NCI-H446 (cell line): ENCODE measurements around the gene FBXL4.
A peak's percentile ranks its signal among the peaks of the same experiment; 100 is the strongest.
"Not testable (repeated sequence)": the region's sequence is repeated elsewhere in the genome, so short reads cannot be mapped to it uniquely, and the experiment has no call there.

Experiments used
- DNase-seq, 2 experiments: peaks; one replicate each; lab custom pipeline; 2025; lab: John Stamatoyannopoulos, UW

Gene FBXL4

GRCh38 chr6:98945311-98946115, 2.2 kb downstream of the FBXL4 start:
- DNase-seq, result no peak

- DNase-seq, result peak; percentile 38 to 63
Measured at GRCh38 chr6:98944598-98945081, 3.1 kb downstream of the FBXL4 start.

DNA sequence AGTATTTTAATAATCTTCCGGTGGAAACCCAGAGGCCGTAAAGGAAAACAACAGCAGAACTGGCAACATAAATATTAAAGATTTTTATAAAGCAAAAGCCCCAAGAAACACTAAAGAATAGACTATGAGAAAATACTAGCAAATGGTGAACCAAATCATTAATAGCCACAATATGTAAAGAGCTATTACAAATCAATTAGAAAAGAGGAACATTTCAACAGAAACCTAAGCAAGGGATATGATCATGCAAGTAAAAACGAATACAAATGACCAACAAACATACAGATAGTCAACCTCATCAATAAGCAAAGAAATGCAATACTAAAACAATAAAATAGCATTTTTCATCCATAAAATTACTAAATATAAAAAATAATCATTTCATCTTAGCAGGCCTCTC, 3.6 kb downstream of the FBXL4 start:
- no peak for DNase-seq

DNA sequence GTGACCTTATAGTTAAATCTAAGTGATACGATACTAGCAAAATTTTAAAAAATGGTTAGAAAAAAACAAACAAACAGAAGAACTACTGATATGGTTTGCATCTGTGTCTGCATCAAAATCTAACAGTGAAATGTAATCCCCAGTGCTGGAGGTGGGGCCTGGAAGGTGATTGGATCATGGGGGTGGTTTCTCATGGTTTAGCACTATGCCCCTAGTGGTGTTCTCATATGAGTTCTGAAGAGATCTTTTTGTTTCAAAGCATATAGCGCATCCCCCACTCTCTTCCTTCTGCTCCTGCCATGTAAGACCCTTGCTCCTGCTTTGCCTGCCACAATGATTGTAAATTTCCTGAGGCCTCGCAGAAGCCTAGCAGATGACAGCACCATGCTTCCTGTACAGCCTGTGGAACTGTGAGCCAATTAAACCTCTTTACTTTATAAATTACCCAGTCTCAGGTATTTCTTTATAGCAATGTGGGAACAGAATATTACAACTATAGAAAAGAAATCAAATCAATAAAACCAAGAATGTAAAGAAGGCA, 5.4 kb downstream of the FBXL4 start:
- DNase-seq, result no peak

DNA sequence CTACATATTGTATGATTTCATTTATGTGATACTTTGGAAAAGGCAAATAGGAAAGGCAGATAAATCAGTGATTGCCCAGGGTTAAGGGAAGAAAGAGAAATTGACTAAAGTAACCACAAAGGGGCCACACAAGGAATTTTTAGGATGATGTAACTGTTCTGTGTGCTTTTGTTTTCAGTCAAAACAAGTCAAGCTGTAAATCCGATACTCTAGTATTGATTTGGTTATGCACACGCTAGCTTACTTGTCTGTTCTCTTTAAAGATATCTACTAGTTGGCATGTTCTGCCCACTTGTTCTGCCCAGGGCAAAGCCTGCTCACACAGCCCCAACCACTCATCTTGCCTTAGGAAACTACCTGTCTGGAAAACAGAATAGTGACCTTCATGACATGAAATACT, 6.4 kb downstream of the FBXL4 start:
- DNase-seq, result no peak

DNA sequence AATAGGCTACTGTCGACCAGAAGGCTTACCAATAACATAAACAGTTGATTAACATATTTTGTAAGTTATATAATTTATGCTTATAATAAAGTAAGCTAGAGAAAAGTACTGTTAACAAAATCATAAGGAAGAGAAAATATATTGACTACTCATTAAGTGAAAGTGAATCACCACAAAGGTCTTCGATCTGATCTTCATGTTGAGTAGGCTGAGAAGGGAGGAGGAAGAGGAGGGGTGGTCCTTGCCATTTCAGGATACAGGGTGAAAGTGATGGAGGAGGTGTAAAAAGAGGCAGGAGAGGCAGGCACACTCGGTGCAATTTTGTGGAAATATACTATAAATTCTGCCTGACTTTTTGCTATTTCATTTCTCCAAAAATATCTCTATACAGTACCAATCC, 10.4 kb downstream of the FBXL4 start:
- DNase-seq, result no peak

DNA sequence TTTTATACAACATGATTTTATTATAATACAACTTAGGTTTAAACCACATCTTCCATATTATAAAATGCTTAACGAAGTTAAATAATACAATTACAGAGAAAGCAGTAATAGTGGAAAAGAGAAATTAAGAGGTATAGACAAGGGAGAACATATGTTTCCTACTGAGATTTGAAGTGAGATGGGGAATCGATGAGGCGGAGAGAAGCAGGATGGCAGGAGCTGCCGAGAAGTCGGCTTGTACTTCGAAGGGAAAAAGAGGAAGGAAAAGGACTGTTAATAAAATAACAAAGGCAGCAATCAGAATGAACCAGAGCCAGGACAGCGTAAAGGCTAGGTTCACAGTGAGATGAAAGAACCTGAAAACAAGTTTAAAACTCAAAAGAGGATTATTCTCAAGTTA, 15.4 kb downstream of the FBXL4 start:
- peak; percentile 5 to 20 for DNase-seq

- peak; percentile 27 to 78 for DNase-seq
Measured at GRCh38 chr6:98931696-98932095, 16.1 kb downstream of the FBXL4 start.

- DNase-seq, result no peak
Measured at GRCh38 chr6:98929498-98930060, 18.2 kb downstream of the FBXL4 start.

GRCh38 chr6:98928688-98929087, 19.1 kb downstream of the FBXL4 start:
- no peak for DNase-seq

- peak in 1 of 2 experiments; percentile 22 for DNase-seq
Measured at GRCh38 chr6:98927534-98927933, 20.2 kb downstream of the FBXL4 start.

DNA sequence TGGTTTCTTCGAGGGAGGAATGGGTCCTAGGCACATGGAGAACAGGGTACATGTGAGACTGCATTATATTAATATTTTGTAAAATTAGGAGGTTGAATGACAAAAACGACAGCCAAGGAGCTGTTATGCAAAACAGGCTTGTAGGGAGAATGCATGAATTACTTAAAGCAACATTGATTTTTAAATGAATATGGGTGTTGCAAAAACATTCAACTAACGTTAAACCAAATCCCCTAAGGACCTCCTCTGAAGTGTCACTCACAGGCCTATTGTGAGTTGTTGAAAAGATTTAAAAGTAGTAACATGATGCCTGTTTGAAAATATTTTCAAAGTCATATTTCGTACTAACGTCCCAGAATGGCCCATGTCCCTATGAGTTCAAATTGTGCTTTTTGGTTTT, 21.9 kb downstream of the FBXL4 start:
- no peak for DNase-seq

GRCh38 chr6:98924647-98925046, 23.1 kb downstream of the FBXL4 start:
- DNase-seq, result no peak

DNA sequence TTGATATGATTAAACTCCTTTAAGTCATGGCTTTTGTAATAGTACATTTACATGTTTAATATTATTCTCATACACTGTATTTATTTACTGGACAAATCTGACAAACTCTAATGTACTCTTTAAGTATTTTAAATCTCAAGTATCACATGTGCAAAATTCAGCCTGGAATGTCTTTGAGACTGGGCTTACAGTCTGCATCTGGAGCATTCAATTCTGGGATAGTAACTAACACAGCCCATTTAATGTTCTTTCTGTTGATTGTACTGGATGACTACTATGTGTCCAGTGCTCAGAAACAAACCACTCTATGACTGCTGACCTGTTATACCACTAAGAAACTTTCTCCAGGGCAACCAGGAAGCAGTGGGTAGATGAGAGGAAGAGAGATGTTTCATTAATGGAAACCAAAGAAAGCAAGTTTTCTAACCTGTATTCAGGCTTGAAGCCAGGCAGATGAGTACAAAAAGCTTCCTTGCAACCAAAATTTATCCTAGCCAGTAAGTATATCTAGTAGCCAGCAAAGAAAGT, 26.8 kb downstream of the FBXL4 start:
- DNase-seq, result no peak

DNA sequence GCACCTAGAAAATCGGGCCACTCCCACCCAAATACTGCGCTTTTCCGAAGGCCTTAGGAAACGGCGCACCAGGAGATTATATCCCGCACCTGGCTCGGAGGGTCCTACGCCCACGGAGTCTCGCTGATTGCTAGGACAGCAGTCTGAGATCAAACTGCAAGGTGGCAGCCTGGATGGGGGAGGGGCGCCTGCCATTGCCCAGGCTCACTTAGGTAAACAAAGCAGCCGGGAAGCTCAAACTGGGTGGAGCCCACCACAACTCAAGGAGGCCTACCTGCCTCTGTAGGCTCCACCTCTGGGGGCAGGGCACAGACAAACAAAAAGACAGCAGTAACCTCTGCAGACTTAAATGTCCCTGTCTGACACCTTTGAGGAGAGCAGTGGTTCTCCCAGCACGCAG, 36.8 kb downstream of the FBXL4 start:
- not testable (repeated sequence) for DNase-seq

DNA sequence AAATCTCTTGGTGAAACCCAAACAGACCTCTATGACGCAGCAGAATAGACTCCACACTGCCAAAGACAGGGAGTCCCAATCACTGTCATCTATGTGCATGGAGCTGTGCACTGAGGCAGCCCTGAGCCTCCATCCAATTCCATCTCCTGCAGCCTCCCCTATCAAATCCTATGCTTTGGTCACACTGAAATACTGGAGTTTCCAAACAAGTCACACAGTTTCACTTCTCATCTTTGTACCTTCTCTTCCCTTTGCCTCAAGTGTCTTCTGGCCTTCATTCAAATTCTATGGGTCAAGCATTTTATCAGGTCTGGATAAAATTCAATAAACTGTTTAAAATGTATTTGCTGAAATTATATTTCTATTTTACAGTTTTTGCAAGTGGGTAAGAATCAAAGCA, 38.5 kb downstream of the FBXL4 start:
- DNase-seq, result no peak

- DNase-seq, result not testable (repeated sequence)
Measured at GRCh38 chr6:98906342-98906741, 41.4 kb downstream of the FBXL4 start.

DNA sequence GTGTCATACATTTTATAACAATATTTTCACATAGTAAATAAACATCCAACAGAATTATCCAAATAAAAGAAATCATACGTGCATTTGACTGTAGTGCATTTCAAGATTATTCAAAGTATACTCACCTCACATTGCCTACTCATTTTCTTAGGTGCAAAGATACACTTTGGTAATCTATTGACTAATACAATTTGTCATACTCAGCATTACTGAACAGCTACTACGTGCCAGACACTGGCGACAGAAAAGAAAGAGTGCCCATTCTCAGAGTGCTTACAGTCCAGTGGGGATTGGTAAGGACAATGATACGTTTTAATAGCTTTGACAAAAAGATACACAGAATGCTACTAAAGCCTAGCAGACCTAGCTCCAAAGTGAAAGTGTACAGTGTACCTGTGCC, 42.0 kb downstream of the FBXL4 start:
- no peak for DNase-seq

- DNase-seq, result no peak
Measured at GRCh38 chr6:98904096-98904495, 43.6 kb downstream of the FBXL4 start.

DNA sequence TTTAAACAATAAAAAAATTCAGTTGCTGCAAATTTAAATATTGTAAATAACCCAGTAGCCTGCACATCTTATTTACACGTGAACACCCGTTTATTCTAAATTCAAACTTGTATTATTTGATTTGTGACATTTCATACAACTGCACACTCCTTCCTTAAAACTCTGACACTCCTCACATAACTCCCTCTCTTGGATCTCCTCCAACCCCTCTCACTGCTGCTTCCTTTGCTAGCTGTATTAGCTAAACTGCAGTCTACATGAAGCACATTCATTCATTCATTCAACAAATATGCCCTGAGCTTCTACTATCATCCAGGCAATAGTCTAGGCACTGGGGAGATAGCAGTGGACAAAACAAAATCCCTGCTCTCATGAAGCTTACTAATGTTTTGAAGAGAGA, 47.0 kb downstream of the FBXL4 start:
- no peak for DNase-seq

GRCh38 chr6:98894810-98895209, 52.9 kb downstream of the FBXL4 start:
- DNase-seq, result no peak

- no peak for DNase-seq
Measured at GRCh38 chr6:98887650-98888049, 60.1 kb downstream of the FBXL4 start.

DNA sequence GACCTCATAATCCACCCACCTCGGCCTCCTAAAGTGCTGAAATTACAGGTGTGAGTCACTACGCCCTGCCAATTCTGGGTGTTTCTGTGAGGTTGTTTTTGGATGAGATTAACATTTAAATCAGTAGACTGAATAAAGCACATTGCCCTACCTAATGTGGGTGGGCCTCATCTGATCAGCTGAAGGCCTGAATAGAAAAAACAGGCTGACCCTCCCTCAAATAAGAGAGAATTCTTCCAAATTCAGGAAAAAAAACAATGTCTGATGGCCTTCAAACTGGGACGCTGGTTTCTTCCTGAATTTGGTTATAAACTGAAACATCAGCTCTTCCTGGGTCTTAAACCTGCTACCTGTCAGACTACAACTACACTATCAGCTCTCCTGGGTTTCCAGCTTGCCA, 62.4 kb downstream of the FBXL4 start:
- DNase-seq, result no peak
